Epithelial cell of esophagus (primary cell): Measurements from ENCODE around the gene LONP1.

Experiments
- DNase-seq: peaks from one replicate; pipeline ENCODE4 v3.0.0; 2010; ENCODE audit warnings: low read depth
- H3K4me3 ChIP-seq: 2 replicates; pipeline ENCODE4 v1.5.1; 2011; ENCODE audit warnings: mild to moderate bottlenecking, low read length, control low read depth
- CTCF ChIP-seq: IDR thresholded peaks from 2 replicates; pipeline ENCODE4 v1.5.1; 2011; ENCODE audit warnings: low read depth, mild to moderate bottlenecking, low read length, control low read depth, inconsistent platforms; ENCODE audit not compliant: insufficient read depth; ENCODE audit errors: missing control alignments

LONP1 gene

GRCh38 chr19:5667751-5668271 lies 52.1 kb downstream of the LONP1 start:
- TF ChIP-seq CTCF, result no peak
- no peak overlapping the region for H3K4me3 ChIP-seq
- DNase-seq, result no peak

- no peak for DNase-seq
- TF ChIP-seq CTCF, result no peak
- H3K4me3 ChIP-seq, result no peak overlapping the region
Measured at GRCh38 chr19:5666921-5667610, 52.9 kb downstream of the LONP1 start.

GRCh38 chr19:5665781-5666513 lies 54.0 kb downstream of the LONP1 start:
- TF ChIP-seq CTCF, result no peak
- DNase-seq, result peak; percentile 31
- H3K4me3 ChIP-seq, result no peak overlapping the region

- no peak overlapping the region for H3K4me3 ChIP-seq
- DNase-seq, result no peak
- TF ChIP-seq CTCF, result no peak
Measured at GRCh38 chr19:5664515-5664914, 55.4 kb downstream of the LONP1 start.

GRCh38 chr19:5663904-5664303 lies 56.0 kb downstream of the LONP1 start:
- no peak for TF ChIP-seq CTCF
- DNase-seq, result no peak
- H3K4me3 ChIP-seq, result no peak overlapping the region

- DNase-seq, result no peak
- no peak for TF ChIP-seq CTCF
- no peak overlapping the region for H3K4me3 ChIP-seq
Measured at GRCh38 chr19:5661483-5661882, 58.5 kb downstream of the LONP1 start.
